ENCODE measurements around the gene KCNH1.

DNA sequence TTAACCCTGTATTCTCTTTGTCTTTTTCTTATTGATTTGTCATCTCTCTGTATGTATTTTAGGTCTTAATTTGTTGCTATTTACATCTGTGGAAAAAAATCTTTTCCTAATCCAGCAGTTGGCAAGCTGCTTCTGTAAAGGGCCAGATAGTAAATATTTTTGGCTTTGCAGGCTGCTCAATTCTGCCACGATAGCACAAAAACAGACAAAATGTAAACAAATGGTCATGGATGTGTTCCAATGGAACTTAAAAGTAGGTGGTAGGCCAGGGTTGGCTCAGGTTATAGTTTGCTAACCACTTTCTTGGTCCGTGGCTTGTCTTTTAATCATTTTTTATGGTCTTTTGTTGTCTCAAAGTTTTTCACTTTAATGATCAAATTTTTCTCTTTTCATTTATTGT, 433.4 kb downstream of the KCNH1 start:
- TF ChIP-seq GATA2 (IDR thresholded peaks at IDR 0.05; ENCODE audit: low read depth, low read length) = no peak
- TF ChIP-seq GATA3 (IDR thresholded peaks at IDR 0.05; ENCODE audit: low read depth, low read length) = no peak
